ENCODE data around the gene MUC5AC.

DNA sequence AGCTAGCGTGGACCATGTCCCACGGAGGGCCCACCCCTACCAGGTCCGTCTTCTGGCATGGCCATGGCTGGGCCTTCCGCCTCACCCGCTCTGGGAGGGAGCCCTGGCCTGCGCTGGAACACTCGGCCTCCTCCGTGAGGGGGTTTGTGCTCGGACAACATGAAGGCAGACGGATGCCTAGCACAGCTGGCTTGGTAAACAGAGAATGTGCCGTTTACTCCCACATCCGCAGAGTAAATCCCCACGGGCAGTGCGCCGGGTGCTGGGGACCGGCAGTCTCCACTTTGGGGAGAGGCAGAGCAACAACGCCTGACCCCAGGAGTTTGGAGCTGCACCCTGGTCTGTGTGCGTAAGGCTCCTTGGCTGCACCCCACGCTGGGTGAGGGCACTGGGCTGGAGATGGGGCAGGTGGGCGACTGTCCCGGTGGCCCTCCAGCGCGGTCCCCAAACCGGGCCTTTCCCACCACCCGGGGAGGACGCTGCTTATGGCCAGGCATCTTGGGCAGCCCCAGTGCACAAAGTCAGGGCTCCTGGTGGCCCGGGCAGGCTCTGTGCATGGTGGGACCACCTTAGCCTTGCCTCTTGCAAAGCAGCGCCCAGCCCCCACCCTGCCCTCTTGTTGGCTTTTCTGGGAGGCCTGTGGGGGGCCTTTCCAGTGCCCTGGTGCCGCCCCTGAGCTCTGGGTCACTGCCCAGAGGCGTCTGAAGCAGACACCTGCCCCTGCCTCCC lies 30.7 kb upstream of the MUC5AC start:
- TF ChIP-seq POLR2A (IDR thresholded peaks at IDR 0.05; ENCODE audit: borderline replicate concordance, extremely low read depth, insufficient read depth, insufficient read length) (no peak), YY1 (IDR thresholded peaks at IDR 0.05; ENCODE audit: extremely low read depth, insufficient replicate concordance, low read depth, low read length) (no peak), FOSL1 (IDR thresholded peaks at IDR 0.05; ENCODE audit: low read depth) (no peak), RAD21 (IDR thresholded peaks at IDR 0.05; ENCODE audit: low read depth) (no peak), ZNF274 (IDR thresholded peaks at IDR 0.05; ENCODE audit: low read depth, low read length) (no peak), SIN3A (IDR thresholded peaks at IDR 0.05; ENCODE audit: low read depth) (no peak), EZH2phosphoT487 (IDR thresholded peaks at IDR 0.05; ENCODE audit: borderline replicate concordance) (no peak), CBX3 (IDR thresholded peaks at IDR 0.05; ENCODE audit: low read depth) (no peak), POLR2AphosphoS5 (IDR thresholded peaks at IDR 0.05; ENCODE audit: low read depth, low read length) (no peak)
- TF ChIP-seq, protein P1, sequence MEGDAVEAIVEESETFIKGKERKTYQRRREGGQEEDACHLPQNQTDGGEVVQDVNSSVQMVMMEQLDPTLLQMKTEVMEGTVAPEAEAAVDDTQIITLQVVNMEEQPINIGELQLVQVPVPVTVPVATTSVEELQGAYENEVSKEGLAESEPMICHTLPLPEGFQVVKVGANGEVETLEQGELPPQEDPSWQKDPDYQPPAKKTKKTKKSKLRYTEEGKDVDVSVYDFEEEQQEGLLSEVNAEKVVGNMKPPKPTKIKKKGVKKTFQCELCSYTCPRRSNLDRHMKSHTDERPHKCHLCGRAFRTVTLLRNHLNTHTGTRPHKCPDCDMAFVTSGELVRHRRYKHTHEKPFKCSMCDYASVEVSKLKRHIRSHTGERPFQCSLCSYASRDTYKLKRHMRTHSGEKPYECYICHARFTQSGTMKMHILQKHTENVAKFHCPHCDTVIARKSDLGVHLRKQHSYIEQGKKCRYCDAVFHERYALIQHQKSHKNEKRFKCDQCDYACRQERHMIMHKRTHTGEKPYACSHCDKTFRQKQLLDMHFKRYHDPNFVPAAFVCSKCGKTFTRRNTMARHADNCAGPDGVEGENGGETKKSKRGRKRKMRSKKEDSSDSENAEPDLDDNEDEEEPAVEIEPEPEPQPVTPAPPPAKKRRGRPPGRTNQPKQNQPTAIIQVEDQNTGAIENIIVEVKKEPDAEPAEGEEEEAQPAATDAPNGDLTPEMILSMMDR (IDR thresholded peaks at IDR 0.05 in 2 of 3, conservative IDR thresholded peaks at IDR 0.05 in 1 of 3; ENCODE audit: borderline replicate concordance in 1 of 3, insufficient read depth in 1 of 3, low read depth in 2 of 3, low read length in 2 of 3): no peak
- TF ChIP-seq, protein P2, sequence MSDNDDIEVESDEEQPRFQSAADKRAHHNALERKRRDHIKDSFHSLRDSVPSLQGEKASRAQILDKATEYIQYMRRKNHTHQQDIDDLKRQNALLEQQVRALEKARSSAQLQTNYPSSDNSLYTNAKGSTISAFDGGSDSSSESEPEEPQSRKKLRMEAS (IDR thresholded peaks at IDR 0.05): no peak
